ENCODE data around the gene CST8.

The CST8 gene

DNA sequence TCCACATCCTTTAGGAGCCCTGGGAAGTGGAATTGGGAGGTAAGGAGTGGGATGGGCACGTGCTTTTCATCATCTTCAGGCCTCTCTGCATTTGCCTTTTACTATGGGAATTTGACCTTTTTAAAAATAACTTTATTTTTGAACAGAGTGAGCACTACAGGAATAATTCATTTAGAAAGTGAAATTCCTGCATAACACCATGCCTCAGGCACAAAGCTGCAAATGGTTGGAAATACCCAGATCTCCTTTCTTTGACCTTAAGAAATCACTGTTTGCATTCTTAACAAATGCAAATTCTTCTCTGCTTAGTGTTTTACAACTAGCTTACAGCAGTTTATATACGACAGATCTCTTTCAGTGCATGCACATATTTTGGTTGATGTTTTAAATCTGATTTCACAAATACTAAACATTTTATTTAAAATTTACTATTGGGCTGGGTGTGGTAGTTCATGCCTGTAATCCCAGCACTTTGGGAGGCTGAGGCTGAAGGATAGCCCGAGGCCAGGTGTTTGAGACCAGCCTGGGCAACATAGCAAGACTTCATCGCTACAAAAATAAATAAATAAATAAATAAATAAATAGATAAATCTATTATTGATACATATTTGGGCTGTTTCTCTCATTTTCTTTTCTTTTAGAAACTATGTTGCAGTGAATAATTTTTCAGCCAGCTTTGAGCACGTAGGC is 24.5 kb downstream of the CST8 start:
- Histone ChIP-seq H3K9me3 (ENCODE audit: control insufficient read depth, low read length) (no peaks in the 10 kb centered on the region), H3K36me3 (ENCODE audit: control insufficient read depth, insufficient read depth, low read length) (no peaks in the 10 kb centered on the region), H3K9ac (no peak overlapping the region), H3K27ac (no peak overlapping the region), H3K79me2 (no peaks in the 10 kb centered on the region), H3K4me3 (ENCODE audit: low read depth, low read length) (no peak overlapping the region), H3K4me2 (ENCODE audit: low read length) (no peak overlapping the region), H3K4me1 (no peaks in the 10 kb centered on the region), H2AFZ (no peak overlapping the region), H3K27me3 (ENCODE audit: control insufficient read depth, insufficient read depth, low read length) (no peaks in the 10 kb centered on the region)
- TF ChIP-seq, protein P1, sequence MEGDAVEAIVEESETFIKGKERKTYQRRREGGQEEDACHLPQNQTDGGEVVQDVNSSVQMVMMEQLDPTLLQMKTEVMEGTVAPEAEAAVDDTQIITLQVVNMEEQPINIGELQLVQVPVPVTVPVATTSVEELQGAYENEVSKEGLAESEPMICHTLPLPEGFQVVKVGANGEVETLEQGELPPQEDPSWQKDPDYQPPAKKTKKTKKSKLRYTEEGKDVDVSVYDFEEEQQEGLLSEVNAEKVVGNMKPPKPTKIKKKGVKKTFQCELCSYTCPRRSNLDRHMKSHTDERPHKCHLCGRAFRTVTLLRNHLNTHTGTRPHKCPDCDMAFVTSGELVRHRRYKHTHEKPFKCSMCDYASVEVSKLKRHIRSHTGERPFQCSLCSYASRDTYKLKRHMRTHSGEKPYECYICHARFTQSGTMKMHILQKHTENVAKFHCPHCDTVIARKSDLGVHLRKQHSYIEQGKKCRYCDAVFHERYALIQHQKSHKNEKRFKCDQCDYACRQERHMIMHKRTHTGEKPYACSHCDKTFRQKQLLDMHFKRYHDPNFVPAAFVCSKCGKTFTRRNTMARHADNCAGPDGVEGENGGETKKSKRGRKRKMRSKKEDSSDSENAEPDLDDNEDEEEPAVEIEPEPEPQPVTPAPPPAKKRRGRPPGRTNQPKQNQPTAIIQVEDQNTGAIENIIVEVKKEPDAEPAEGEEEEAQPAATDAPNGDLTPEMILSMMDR (IDR thresholded peaks at IDR 0.05) = no peak

- no peaks in the 10 kb centered on the region for H3K9me3 ChIP-seq (ENCODE audit: control insufficient read depth, low read length)
- no peaks in the 10 kb centered on the region for H3K36me3 ChIP-seq (ENCODE audit: control insufficient read depth, insufficient read depth, low read length)
- TF ChIP-seq, protein P1 (IDR thresholded peaks at IDR 0.05) = no peak
- H3K79me2 ChIP-seq = no peaks in the 10 kb centered on the region
- no peak overlapping the region for H3K9ac ChIP-seq
- no peak overlapping the region for H3K4me3 ChIP-seq (ENCODE audit: low read depth, low read length)
- H2AFZ ChIP-seq = no peak overlapping the region
- no peaks in the 10 kb centered on the region for H3K4me1 ChIP-seq
- H3K27ac ChIP-seq = no peak overlapping the region
- H3K27me3 ChIP-seq (ENCODE audit: control insufficient read depth, insufficient read depth, low read length) = no peaks in the 10 kb centered on the region
- H3K4me2 ChIP-seq (ENCODE audit: low read length) = no peak overlapping the region
Observed at GRCh38 chr20:23517719-23518118, 26.8 kb downstream of the CST8 start.

- H3K9ac ChIP-seq = no peak overlapping the region
- no peaks in the 10 kb centered on the region for H3K36me3 ChIP-seq (ENCODE audit: control insufficient read depth, insufficient read depth, low read length)
- H3K4me2 ChIP-seq (ENCODE audit: low read length) = no peak overlapping the region
- no peak overlapping the region for H2AFZ ChIP-seq
- H3K4me1 ChIP-seq = no peaks in the 10 kb centered on the region
- H3K27me3 ChIP-seq (ENCODE audit: control insufficient read depth, insufficient read depth, low read length) = no peaks in the 10 kb centered on the region
- H3K27ac ChIP-seq = no peak overlapping the region
- H3K4me3 ChIP-seq (ENCODE audit: low read depth, low read length) = no peak overlapping the region
- H3K79me2 ChIP-seq = no peaks in the 10 kb centered on the region
- H3K9me3 ChIP-seq (ENCODE audit: control insufficient read depth, low read length) = no peaks in the 10 kb centered on the region
- TF ChIP-seq, protein P1 (IDR thresholded peaks at IDR 0.05) = no peak
Observed at GRCh38 chr20:23519556-23519955, 28.6 kb downstream of the CST8 start.

GRCh38 chr20:23520185-23520584 is 29.3 kb downstream of the CST8 start:
- no peaks in the 10 kb centered on the region for H3K27me3 ChIP-seq (ENCODE audit: control insufficient read depth, insufficient read depth, low read length)
- no peaks in the 10 kb centered on the region for H3K9me3 ChIP-seq (ENCODE audit: control insufficient read depth, low read length)
- no peak overlapping the region for H3K27ac ChIP-seq
- TF ChIP-seq, protein P1 (IDR thresholded peaks at IDR 0.05) = no peak
- no peak overlapping the region for H2AFZ ChIP-seq
- H3K4me1 ChIP-seq = no peaks in the 10 kb centered on the region
- no peak overlapping the region for H3K9ac ChIP-seq
- no peak overlapping the region for H3K4me3 ChIP-seq (ENCODE audit: low read depth, low read length)
- no peak overlapping the region for H3K4me2 ChIP-seq (ENCODE audit: low read length)
- no peaks in the 10 kb centered on the region for H3K79me2 ChIP-seq
- H3K36me3 ChIP-seq (ENCODE audit: control insufficient read depth, insufficient read depth, low read length) = no peaks in the 10 kb centered on the region

- peak overlapping the region; percentile 26 for H2AFZ ChIP-seq
- TF ChIP-seq, protein P1 (IDR thresholded peaks at IDR 0.05) = no peak
Observed at GRCh38 chr20:23524146-23524545, 33.2 kb downstream of the CST8 start.

More at GRCh38 chr20:23524146-23524545, 33.2 kb downstream of the CST8 start:
- Histone ChIP-seq H3K4me3 (ENCODE audit: low read depth, low read length) (no peak overlapping the region), H3K9me3 (ENCODE audit: control insufficient read depth, low read length) (no peaks in the 10 kb centered on the region), H3K36me3 (ENCODE audit: control insufficient read depth, insufficient read depth, low read length) (no peaks in the 10 kb centered on the region), H3K27me3 (ENCODE audit: control insufficient read depth, insufficient read depth, low read length) (no peaks in the 10 kb centered on the region), H3K4me1 (no peaks in the 10 kb centered on the region), H3K27ac (no peak overlapping the region), H3K79me2 (no peaks in the 10 kb centered on the region), H3K4me2 (ENCODE audit: low read length) (no peak overlapping the region), H3K9ac (no peak overlapping the region)

Data from parathyroid adenoma (tissue), 2 donors.